GM12878 (cell line): ENCODE results near the gene MPRIP. TPM values are rescaled to one million over a fixed set of nuclear protein-coding genes. Genes with fewer than 3 reads are reported as not detected.

Experiments
- ATAC-seq: fragments of 200-7000 bp; cut with Tn5 transposase; 3 replicates; pipeline ENCODE4 v1.9.1; 2020; ENCODE audit warnings: mild to moderate bottlenecking, moderate library complexity
- BruUV-seq: library from RNA; stranded (reverse); fragments of 400-500 nt; replicated peaks from 2 replicates; lab custom pipeline; 2021; lab: Mats Ljungman, UMichigan
- CTCF ChIA-PET: fragments of 300-600 bp; sonication (Branson Sonifier 250); formaldehyde crosslinking; extraction: SDS; loops from one replicate; lab custom pipeline; 2021; ENCODE audit warnings: inconsistent platforms; lab: Yijun Ruan, JAX
- POLR2A ChIA-PET: fragments of 350-600 bp; formaldehyde crosslinking; extraction: SDS; loops from one replicate; lab custom pipeline; 2021; ENCODE audit warnings: inconsistent platforms; lab: Charles Lee
- RAD21 ChIA-PET: fragments of 300-600 bp; sonication (Branson Sonifier 250); formaldehyde crosslinking; loops from one replicate; lab custom pipeline; 2023; ENCODE audit warnings: antibody characterized with exemption; ENCODE audit not compliant: unreplicated experiment; lab: Charles Lee
- SMC1A ChIA-PET: fragments of 300-600 bp; sonication (Branson Sonifier 250); formaldehyde crosslinking; loops from one replicate; lab custom pipeline; 2023; ENCODE audit not compliant: unreplicated experiment, uncharacterized antibody; lab: Charles Lee
- DNase-seq: peaks from one replicate; pipeline ENCODE4 v3.0.0-alpha.2; 2011; ENCODE audit warnings: low read depth, low spot score
- FAIRE-seq: peaks from 3 replicates; lab custom pipeline; 2011; peaks lifted over from hg19 to GRCh38; lab: Jason Lieb, UNC
- H2AFZ ChIP-seq: 2 replicates; pipeline ENCODE4 v1.6.0; 2011; ENCODE audit warnings: low read depth, low read length, control low read depth; ENCODE audit not compliant: control insufficient read depth
- H3K27ac ChIP-seq: 2 replicates; pipeline ENCODE4 v1.5.1; 2011; ENCODE audit warnings: control low read depth; ENCODE audit not compliant: control insufficient read depth, insufficient read depth
- H3K27me3 ChIP-seq, 2 experiments: replicated peaks in 1 of 2; 2 replicates each; pipeline versions ENCODE4 v1.6.0 to v1.6.1; 2011; ENCODE audit warnings: low read length in 1 of 2; ENCODE audit not compliant: control insufficient read depth in 2 of 2, insufficient read depth in 2 of 2
- H3K36me3 ChIP-seq, 2 experiments: 2 replicates each; pipeline ENCODE4 v1.5.1; 2011; ENCODE audit warnings: low read length in 1 of 2; ENCODE audit not compliant: control insufficient read depth in 2 of 2, insufficient read depth in 2 of 2
- H3K4me1 ChIP-seq: 2 replicates; pipeline ENCODE4 v1.6.1; 2011; ENCODE audit warnings: mild to moderate bottlenecking, low read length, moderate library complexity, mixed read lengths; ENCODE audit not compliant: control insufficient read depth, insufficient read depth
- H3K4me2 ChIP-seq: 2 replicates; pipeline ENCODE4 v1.6.0; 2011; ENCODE audit warnings: control low read depth; ENCODE audit not compliant: control insufficient read depth, insufficient read depth
- H3K4me3 ChIP-seq: fragments of 200-600 bp; sonication (generic); 2 replicates; pipeline ENCODE4 v1.5.1; 2016
- H3K79me2 ChIP-seq: 2 replicates; pipeline ENCODE4 v1.6.0; 2011; ENCODE audit warnings: low read length; ENCODE audit not compliant: control insufficient read depth, insufficient read depth
- H3K9ac ChIP-seq: 2 replicates; pipeline ENCODE4 v1.8.0; 2011; ENCODE audit warnings: low read length, control low read depth, mixed read lengths; ENCODE audit not compliant: control insufficient read depth, insufficient read depth
- H3K9me3 ChIP-seq: replicated peaks from 3 replicates; pipeline ENCODE4 v1.5.1; 2011; ENCODE audit warnings: mild to moderate bottlenecking, low read length; ENCODE audit not compliant: control insufficient read depth, insufficient read depth
- H4K20me1 ChIP-seq: 2 replicates; pipeline ENCODE4 v1.6.0; 2011; ENCODE audit not compliant: control insufficient read depth, insufficient read depth
- CREB1 ChIP-seq: IDR thresholded peaks from 2 replicates; pipeline ENCODE4 v1.6.1; 2012; ENCODE audit warnings: low read depth, mild to moderate bottlenecking, inconsistent platforms
- CREM ChIP-seq: IDR thresholded peaks from 2 replicates; pipeline ENCODE4 v1.6.1; 2014; ENCODE audit warnings: antibody characterized with exemption, low read depth
- CUX1 ChIP-seq: IDR thresholded peaks from 2 replicates; pipeline ENCODE4 v1.6.1; 2012; ENCODE audit warnings: improper control_type of control experiment, low read depth, low read length; ENCODE audit not compliant: insufficient replicate concordance
- ESRRA ChIP-seq: IDR thresholded peaks from 2 replicates; pipeline ENCODE4 v1.6.1; 2012; ENCODE audit warnings: mild to moderate bottlenecking, low read length, improper control_type of control experiment
- ETV6 ChIP-seq, 2 experiments: fragments of 450-650 bp in 1 of 2; IDR thresholded peaks in 1 of 2; conservative IDR thresholded peaks in 1 of 2; 2 replicates each; pipeline ENCODE4 v1.6.1; 2014; ENCODE audit warnings: antibody characterized with exemption in 1 of 2, borderline replicate concordance in 1 of 2, low read depth in 1 of 2, mild to moderate bottlenecking in 1 of 2, moderate library complexity in 1 of 2
- FOXM1 ChIP-seq: IDR thresholded peaks from 2 replicates; pipeline ENCODE4 v1.6.1; 2012; ENCODE audit warnings: low read depth, mild to moderate bottlenecking, inconsistent platforms, low read length, moderate library complexity
- IKZF2 ChIP-seq, 2 experiments: fragments of 450-650 bp; IDR thresholded peaks; 2 replicates each; pipeline ENCODE4 v1.6.1; 2017; ENCODE audit warnings: mild to moderate bottlenecking in 2 of 2, moderate library complexity in 2 of 2
- JUNB ChIP-seq: IDR thresholded peaks from 2 replicates; pipeline ENCODE4 v1.6.1; 2016; ENCODE audit warnings: antibody characterized with exemption, mild to moderate bottlenecking
- NBN ChIP-seq: fragments of 450-650 bp; IDR thresholded peaks from 2 replicates; pipeline ENCODE4 v1.6.1; 2016
- NFIC ChIP-seq: IDR thresholded peaks from 2 replicates; pipeline ENCODE4 v1.6.1; 2012; ENCODE audit warnings: low read depth, mild to moderate bottlenecking, inconsistent platforms, low read length, moderate library complexity
- SRF ChIP-seq, 2 experiments: IDR thresholded peaks; 2 replicates each; pipeline ENCODE4 v1.6.1; 2011; ENCODE audit warnings: low read depth in 2 of 2, low read length in 2 of 2, mild to moderate bottlenecking in 1 of 2, moderate library complexity in 1 of 2
- TCF3 ChIP-seq: IDR thresholded peaks from 2 replicates; pipeline ENCODE4 v1.6.1; 2012; ENCODE audit warnings: low read depth, mild to moderate bottlenecking, low read length, borderline replicate concordance; ENCODE audit not compliant: insufficient read depth
- ZBTB33 ChIP-seq: fragments of 450-650 bp; IDR thresholded peaks from 2 replicates; pipeline ENCODE4 v1.6.1; 2017; ENCODE audit warnings: mild to moderate bottlenecking
- ZNF384 ChIP-seq: IDR thresholded peaks from 2 replicates; pipeline ENCODE4 v1.6.1; 2012; ENCODE audit warnings: low read depth, mild to moderate bottlenecking, low read length, improper control_type of control experiment, borderline replicate concordance
- ZNF622 ChIP-seq: fragments of 450-650 bp; IDR thresholded peaks from 2 replicates; pipeline ENCODE4 v1.6.1; 2017; ENCODE audit warnings: mild to moderate bottlenecking, inconsistent platforms
- WGBS: methylation state at CpG from one replicate; pipeline ENCODE4 v1.1.6; 2016; ENCODE audit warnings: low lambda C conversion rate; ENCODE audit not compliant: insufficient replicate concordance, insufficient coverage; ENCODE audit errors: missing lambda C conversion rate; 5-methylcytosine and 5-hydroxymethylcytosine counted together
- in situ Hi-C: fragments of 300-500 bp; cut with MboI; formaldehyde crosslinking; loops from 9 replicates; pipeline ENCODE4 v1.14.3; 2018; ENCODE audit warnings: mixed read lengths
- intact Hi-C: fragments of 100-400 bp; cut with micrococcal nuclease; formaldehyde crosslinking; loops from one replicate; pipeline ENCODE4 v1.14.2; 2022; ENCODE audit not compliant: unreplicated experiment
- polyA plus RNA-seq, 11 experiments: library from polyadenylated mRNA; depleted of rRNA in 4 of 11; unstranded in 6 of 11; stranded (reverse) in 5 of 11; fragments of >200 nt; fragmentation: Nextera tagmentation in 4 of 11; fragmentation: Illumina TruSeq in 1 of 11; extraction: Ambion mirVana in 4 of 11; extraction: Trizol in 1 of 11; gene quantifications; 1 replicate in 1 of 11; 2 replicates in 10 of 11; pipeline versions ENCODE4 v1.2.1 to v1.2.3, GENCODE V29; 2011 to 2016; ENCODE audit warnings: inconsistent platforms in 2 of 11, missing spikeins in 2 of 11, low read depth in 1 of 11
- total RNA-seq, 4 experiments: library from RNA; depleted of rRNA in 3 of 4; stranded (reverse); fragments of >200 nt in 3 of 4; fragmentation: Illumina TruSeq in 1 of 4; extraction: Trizol in 1 of 4; gene quantifications; 2 replicates each; pipeline versions ENCODE4 v1.2.1 to v1.2.3, GENCODE V29; 2013 to 2021
- TF ChIP-seq, protein P1 (sequence below): fragments of 450-650 bp; IDR thresholded peaks from 2 replicates; pipeline ENCODE4 v1.6.1; 2018; ENCODE audit warnings: borderline replicate concordance, mild to moderate bottlenecking; ENCODE audit not compliant: partially characterized antibody

MPRIP gene
- total and polyA plus RNA-seq, 10 of the 15 experiments (the other 5 are each of a cell fraction or from before 2014, with no cell fraction given), result 16.5 to 168 (median 71.7) TPM

GRCh38 chr17:17032131-17032692 is 10.0 kb upstream of the MPRIP start:
- no peak for ATAC-seq
- Histone ChIP-seq H3K36me3 (no peaks in the 10 kb centered on the region), H3K9ac (no peak overlapping the region), H3K4me3 (no peak overlapping the region), H3K27me3 (no peaks in the 10 kb centered on the region), H3K79me2 (no peaks in the 10 kb centered on the region), H3K4me1 (peaks cover 3% of the 10 kb centered on the region; the same call in 1 of the 2 replicates), H3K4me2 (no peak overlapping the region), H3K27ac (no peak overlapping the region), H2AFZ (no peak overlapping the region), H4K20me1 (no peaks in the 10 kb centered on the region), H3K9me3 (no peaks in the 10 kb centered on the region)
- 80% methylated on average over 13 of the region's 13 CpGs for WGBS
- no TSS peak for BruUV-seq
- DNase-seq, result no peak
- CTCF ChIA-PET, result interaction anchor here (0.6 kb wide), 1 partner anchor 11 kb away, joined by 3 read pairs; no protein-coding TSS in a partner anchor
- in situ Hi-C loops (no loop called here), intact Hi-C loops (no loop called here)
- POLR2A ChIA-PET, result no interaction called here
- FAIRE-seq, result no peak
- RAD21 ChIA-PET, result no interaction called here
- SMC1A ChIA-PET, result no interaction called here
- TF ChIP-seq NBN, result no peak
- TF ChIP-seq, protein P1, sequence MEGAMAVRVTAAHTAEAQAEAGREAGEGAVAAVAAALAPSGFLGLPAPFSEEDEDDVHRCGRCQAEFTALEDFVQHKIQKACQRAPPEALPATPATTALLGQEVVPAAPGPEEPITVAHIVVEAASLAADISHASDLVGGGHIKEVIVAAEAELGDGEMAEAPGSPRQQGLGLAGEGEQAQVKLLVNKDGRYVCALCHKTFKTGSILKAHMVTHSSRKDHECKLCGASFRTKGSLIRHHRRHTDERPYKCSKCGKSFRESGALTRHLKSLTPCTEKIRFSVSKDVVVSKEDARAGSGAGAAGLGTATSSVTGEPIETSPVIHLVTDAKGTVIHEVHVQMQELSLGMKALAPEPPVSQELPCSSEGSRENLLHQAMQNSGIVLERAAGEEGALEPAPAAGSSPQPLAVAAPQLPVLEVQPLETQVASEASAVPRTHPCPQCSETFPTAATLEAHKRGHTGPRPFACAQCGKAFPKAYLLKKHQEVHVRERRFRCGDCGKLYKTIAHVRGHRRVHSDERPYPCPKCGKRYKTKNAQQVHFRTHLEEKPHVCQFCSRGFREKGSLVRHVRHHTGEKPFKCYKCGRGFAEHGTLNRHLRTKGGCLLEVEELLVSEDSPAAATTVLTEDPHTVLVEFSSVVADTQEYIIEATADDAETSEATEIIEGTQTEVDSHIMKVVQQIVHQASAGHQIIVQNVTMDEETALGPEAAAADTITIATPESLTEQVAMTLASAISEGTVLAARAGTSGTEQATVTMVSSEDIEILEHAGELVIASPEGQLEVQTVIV, result no peak
- TF ChIP-seq CUX1, result no peak
- TF ChIP-seq FOXM1, result no peak
- TF ChIP-seq ZBTB33, result no peak
- TF ChIP-seq ZNF384, result no peak
- no peak for TF ChIP-seq ETV6 (conservative IDR thresholded peaks at IDR 0.05 in 1 of 2, IDR thresholded peaks at IDR 0.05 in 1 of 2; ENCODE audit: borderline replicate concordance in 1 of 2, low read depth in 1 of 2)
- no peak for TF ChIP-seq CREM
- no peak for TF ChIP-seq NFIC
- TF ChIP-seq JUNB, result no peak
- no peak for TF ChIP-seq SRF (IDR thresholded peaks at IDR 0.05; ENCODE audit: low read depth in 2 of 2, low read length in 2 of 2)
- TF ChIP-seq CREB1, result no peak
- TF ChIP-seq TCF3, result no peak
- TF ChIP-seq ESRRA, result no peak
- no peak for TF ChIP-seq IKZF2 (IDR thresholded peaks at IDR 0.05)
- TF ChIP-seq ZNF622, result no peak
